WTC11 (cell line): ENCODE results near the gene KLK1. TPM values are rescaled to one million over a fixed set of nuclear protein-coding genes. Genes with fewer than 3 reads are reported as not detected.

ENCODE experiments used
- ATAC-seq: fragments of 200-7000 bp; cut with Tn5 transposase; 2 replicates; pipeline ENCODE4 v1.10.0; 2021; ENCODE audit warnings: mild to moderate bottlenecking, moderate library complexity
- CTCF ChIA-PET: fragments of 300-600 bp; sonication (Branson Sonifier 250); formaldehyde crosslinking; loops from one replicate; lab custom pipeline; 2021; ENCODE audit warnings: antibody characterized with exemption; lab: Charles Lee
- POLR2A ChIA-PET: fragments of 350-600 bp; sonication (Branson Sonifier 250); formaldehyde crosslinking; loops from one replicate; lab custom pipeline; 2021; ENCODE audit warnings: antibody characterized with exemption; lab: Charles Lee
- DNase-seq: peaks from one replicate; pipeline ENCODE4 v3.0.0; 2021; ENCODE audit warnings: low spot score
- H3K27ac Mint-ChIP-seq: 2 replicates; pipeline ENCODE4 v1.8.0; 2021; ENCODE audit warnings: mixed read lengths
- H3K27me3 Mint-ChIP-seq: 2 replicates; pipeline ENCODE4 v1.8.0; 2021; ENCODE audit warnings: low read depth, mild to moderate bottlenecking, moderate library complexity, mixed read lengths
- H3K36me3 Mint-ChIP-seq: 2 replicates; pipeline ENCODE4 v1.8.0; 2021; ENCODE audit warnings: mixed read lengths
- H3K4me1 Mint-ChIP-seq: 2 replicates; pipeline ENCODE4 v1.8.0; 2022; ENCODE audit warnings: mixed read lengths
- H3K4me3 Mint-ChIP-seq: 2 replicates; pipeline ENCODE4 v1.8.0; 2021; ENCODE audit warnings: mild to moderate bottlenecking, moderate library complexity, mixed read lengths
- H3K9me3 Mint-ChIP-seq: 2 replicates; pipeline ENCODE4 v1.8.0; 2021; ENCODE audit warnings: mixed read lengths
- AR ChIP-seq: fragments of 250-450 bp; sonication (Bioruptor Pico); IDR thresholded peaks from 2 replicates; pipeline ENCODE4 v1.9.0; 2021; ENCODE audit warnings: mild to moderate bottlenecking
- ATF1 ChIP-seq: sonication (generic); formaldehyde crosslinking; IDR thresholded peaks from 2 replicates; pipeline ENCODE4 v1.8.1; 2023; ENCODE audit warnings: mild to moderate bottlenecking, moderate library complexity, missing genetic modification reagents
- E2F1 ChIP-seq: sonication (generic); formaldehyde crosslinking; IDR thresholded peaks from 2 replicates; pipeline ENCODE4 v1.8.0; 2022; ENCODE audit warnings: mild to moderate bottlenecking, missing genetic modification reagents
- GTF2I ChIP-seq: fragments of 250-450 bp; sonication (Bioruptor Pico); conservative IDR thresholded peaks from 2 replicates; pipeline ENCODE4 v1.4.0; 2021; ENCODE audit warnings: mild to moderate bottlenecking
- HMGXB4 ChIP-seq: sonication (generic); formaldehyde crosslinking; IDR thresholded peaks from 2 replicates; pipeline ENCODE4 v1.8.1; 2023; ENCODE audit warnings: mild to moderate bottlenecking, moderate library complexity, missing genetic modification reagents
- IRF1 ChIP-seq: sonication (generic); formaldehyde crosslinking; IDR thresholded peaks from 2 replicates; pipeline ENCODE4 v1.8.0; 2023; ENCODE audit warnings: missing genetic modification reagents
- IRF2 ChIP-seq: sonication (generic); formaldehyde crosslinking; IDR thresholded peaks from 2 replicates; pipeline ENCODE4 v1.8.0; 2022; ENCODE audit warnings: low read depth, missing genetic modification reagents, borderline replicate concordance
- KAT7 ChIP-seq: sonication (generic); formaldehyde crosslinking; IDR thresholded peaks from 2 replicates; pipeline ENCODE4 v1.8.1; 2023; ENCODE audit warnings: missing genetic modification reagents, mild to moderate bottlenecking, borderline replicate concordance
- MYBL2 ChIP-seq: sonication (generic); formaldehyde crosslinking; IDR thresholded peaks from 2 replicates; pipeline ENCODE4 v1.8.1; 2023; ENCODE audit warnings: mild to moderate bottlenecking, moderate library complexity, missing genetic modification reagents
- NFATC4 ChIP-seq: fragments of 250-450 bp; sonication (Bioruptor Pico); IDR thresholded peaks from 2 replicates; pipeline ENCODE4 v1.9.0; 2021; ENCODE audit warnings: mild to moderate bottlenecking
- NFYB ChIP-seq: sonication (generic); formaldehyde crosslinking; conservative IDR thresholded peaks from 2 replicates; pipeline ENCODE4 v1.8.0; 2022; ENCODE audit warnings: low read depth, missing genetic modification reagents
- NR1H2 ChIP-seq: sonication (generic); formaldehyde crosslinking; IDR thresholded peaks from 2 replicates; pipeline ENCODE4 v1.9.0; 2021; ENCODE audit warnings: mild to moderate bottlenecking, moderate library complexity, missing genetic modification reagents
- PRDM15 ChIP-seq: sonication (generic); formaldehyde crosslinking; IDR thresholded peaks from 2 replicates; pipeline ENCODE4 v1.8.0; 2022; ENCODE audit warnings: missing genetic modification reagents
- PRRX2 ChIP-seq: fragments of 250-450 bp; sonication (Bioruptor Pico); IDR thresholded peaks from 2 replicates; pipeline ENCODE4 v1.8.0; 2021; ENCODE audit warnings: mild to moderate bottlenecking
- RELA ChIP-seq: sonication (generic); formaldehyde crosslinking; IDR thresholded peaks from 2 replicates; pipeline ENCODE4 v1.8.1; 2022; ENCODE audit warnings: missing genetic modification reagents, mild to moderate bottlenecking, borderline replicate concordance
- SMAD3 ChIP-seq: sonication (generic); formaldehyde crosslinking; IDR thresholded peaks from 2 replicates; pipeline ENCODE4 v1.8.0; 2022; ENCODE audit warnings: missing genetic modification reagents, mild to moderate bottlenecking, borderline replicate concordance
- TCF7 ChIP-seq: sonication (generic); formaldehyde crosslinking; IDR thresholded peaks from 2 replicates; pipeline ENCODE4 v1.8.0; 2022; ENCODE audit warnings: mild to moderate bottlenecking, low read depth, missing genetic modification reagents, moderate library complexity
- TEAD1 ChIP-seq: sonication (generic); formaldehyde crosslinking; IDR thresholded peaks from 2 replicates; pipeline ENCODE4 v1.8.0; 2022; ENCODE audit warnings: mild to moderate bottlenecking, missing genetic modification reagents
- USF2 ChIP-seq: sonication (generic); formaldehyde crosslinking; IDR thresholded peaks from 2 replicates; pipeline ENCODE4 v1.8.1; 2023; ENCODE audit warnings: mild to moderate bottlenecking, missing genetic modification reagents, moderate library complexity
- ZNF232 ChIP-seq: sonication (generic); formaldehyde crosslinking; IDR thresholded peaks from 2 replicates; pipeline ENCODE4 v1.8.0; 2022; ENCODE audit warnings: mild to moderate bottlenecking, missing genetic modification reagents
- ZNF416 ChIP-seq: fragments of 250-450 bp; sonication (Bioruptor Pico); IDR thresholded peaks from 2 replicates; pipeline ENCODE4 v1.9.0; 2021; ENCODE audit warnings: mild to moderate bottlenecking, inconsistent platforms
- ZSCAN18 ChIP-seq: fragments of 250-450 bp; sonication (Bioruptor Pico); IDR thresholded peaks from 2 replicates; pipeline ENCODE4 v2.1.2; 2022; ENCODE audit warnings: mild to moderate bottlenecking, moderate library complexity
- total RNA-seq: library from RNA; stranded (reverse); gene quantifications from 3 replicates; pipeline ENCODE4 v1.2.3, GENCODE V29; 2021

KLK1 gene
- total RNA-seq, 1 experiment from 2014 or later = 3.9 TPM

GRCh38 chr19:50833802-50834167 is 10.2 kb upstream of the KLK1 start:
- no peak overlapping the region for H3K27ac Mint-ChIP-seq
- peaks cover 21% of the 10 kb centered on the region for H3K4me1 Mint-ChIP-seq
- CTCF ChIA-PET = no interaction called here
- H3K36me3 Mint-ChIP-seq = no peaks in the 10 kb centered on the region
- POLR2A ChIA-PET = no interaction called here
- H3K4me3 Mint-ChIP-seq = no peak overlapping the region
- no peak for DNase-seq
- no peak for ATAC-seq
- TF ChIP-seq ZSCAN18 (CRISPR knock-in tag) = no peak
- TF ChIP-seq TCF7 (CRISPR knock-in tag) = no peak
- TF ChIP-seq NR1H2 = no peak
- TF ChIP-seq ZNF232 (CRISPR knock-in tag) = no peak
- TF ChIP-seq PRRX2 (CRISPR knock-in tag) = no peak
- no peak for TF ChIP-seq ZNF416 (CRISPR knock-in tag)
- TF ChIP-seq IRF1 (CRISPR knock-in tag) = no peak
- no peak for TF ChIP-seq USF2
- TF ChIP-seq TEAD1 (CRISPR knock-in tag) = no peak
- no peak for TF ChIP-seq NFATC4
- no peak for TF ChIP-seq GTF2I
- TF ChIP-seq HMGXB4 (CRISPR knock-in tag) = no peak
- TF ChIP-seq KAT7 (CRISPR knock-in tag) = no peak
- TF ChIP-seq NFYB = no peak
- H3K27me3 Mint-ChIP-seq = peaks cover 55% of the 10 kb centered on the region
- H3K9me3 Mint-ChIP-seq = no peaks in the 10 kb centered on the region

GRCh38 chr19:50833117-50833801 is 9.7 kb upstream of the KLK1 start, which contains the start of gene KLK15:
TSS of gene KLK15 (minus strand) at chr19:50833574. CDS start at chr19:50831492, 2,082 bp downstream.
- H3K4me1 Mint-ChIP-seq = peaks cover 19% of the 10 kb centered on the region
- ChIA-PET CTCF (no interaction called here), POLR2A (no interaction called here)
- no peaks in the 10 kb centered on the region for H3K36me3 Mint-ChIP-seq
- no peak for ATAC-seq
- DNase-seq = no peak
- no peaks in the 10 kb centered on the region for H3K9me3 Mint-ChIP-seq
- H3K4me3 Mint-ChIP-seq = no peak within 1 kb of the TSS
- TF ChIP-seq IRF1 (CRISPR knock-in tag) = no peak
- TF ChIP-seq NFATC4 = no peak
- TF ChIP-seq MYBL2 = no peak
- TF ChIP-seq E2F1 (CRISPR knock-in tag) = no peak
- no peak for TF ChIP-seq PRDM15 (CRISPR knock-in tag)
- no peak for TF ChIP-seq SMAD3 (CRISPR knock-in tag)
- no peak for TF ChIP-seq AR (CRISPR knock-in tag)
- no peak for TF ChIP-seq RELA
- no peak for TF ChIP-seq ZNF232 (CRISPR knock-in tag)
- TF ChIP-seq ATF1 (CRISPR knock-in tag) = no peak
- TF ChIP-seq IRF2 (CRISPR knock-in tag) = no peak
- H3K27me3 Mint-ChIP-seq = peaks cover 55% of the 10 kb centered on the region
- H3K27ac Mint-ChIP-seq = no peak within 1 kb of the TSS
